ENCODE data around the gene OR52R1. TPM values are rescaled to one million over a fixed set of nuclear protein-coding genes. Genes with fewer than 3 reads are reported as not detected.

OR52R1 gene
- total RNA-seq, 1 experiment from 2014 or later, result not detected

DNA sequence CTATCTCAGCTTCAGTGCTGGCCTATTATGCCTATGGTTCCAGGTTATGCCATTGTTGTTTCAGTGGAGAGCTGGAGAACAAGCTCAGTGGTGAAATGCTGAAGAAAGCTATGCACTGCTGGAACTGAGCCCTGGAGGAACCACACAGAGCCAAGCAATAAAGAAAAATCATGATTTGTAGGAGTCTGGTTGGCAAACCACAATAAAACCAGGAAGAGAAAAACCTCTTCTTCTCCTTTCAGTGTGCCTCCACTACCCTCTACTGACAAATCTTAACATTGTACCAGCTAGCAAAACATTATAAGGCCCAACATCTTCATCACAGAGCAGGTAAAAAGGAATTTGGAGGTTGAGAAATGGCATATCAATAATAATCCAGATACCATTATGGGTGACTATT lies 22.2 kb upstream of the OR52R1 start:
- Histone ChIP-seq H3K79me1 (ENCODE audit: insufficient read depth, low read depth, low read length, poor library complexity, severe bottlenecking) (no peaks in the 10 kb centered on the region), H4K8ac (replicated peaks; ENCODE audit: insufficient read length, low read depth, low read length) (no peak overlapping the region), H2BK15ac (ENCODE audit: low read depth, low read length) (no peak overlapping the region), H3K27me3 (ENCODE audit: insufficient read depth, low read length) (no peaks in the 10 kb centered on the region), H3T11ph (ENCODE audit: low read length) (no peak overlapping the region), H3K79me2 (ENCODE audit: insufficient read depth, low read length) (no peaks in the 10 kb centered on the region), H2BK5ac (ENCODE audit: insufficient read length, low read length) (no peak overlapping the region), H4K91ac (ENCODE audit: insufficient read length, low read depth, low read length) (no peak overlapping the region), H2BK12ac (ENCODE audit: insufficient read length, low read depth, low read length) (no peak overlapping the region), H3K9ac (ENCODE audit: extremely low read depth, insufficient read length, low read length) (no peak overlapping the region), H2BK120ac (ENCODE audit: low read depth, low read length, poor library complexity, severe bottlenecking) (no peak overlapping the region), H2BK20ac (ENCODE audit: low read depth, low read length, poor library complexity, severe bottlenecking) (no peak overlapping the region), H4K20me1 (ENCODE audit: control insufficient read depth, insufficient read depth, insufficient read length) (no peaks in the 10 kb centered on the region), H2AK5ac (ENCODE audit: insufficient read length, low read length) (no peak overlapping the region), H3K18ac (ENCODE audit: insufficient read length, low read depth, low read length) (no peak overlapping the region), H3K14ac (ENCODE audit: insufficient read depth, low read length) (no peak overlapping the region), H2AFZ (ENCODE audit: low read length) (no peak overlapping the region), H3K4me1 (ENCODE audit: insufficient read depth, low read length) (no peaks in the 10 kb centered on the region), H3K23me2 (ENCODE audit: insufficient read length, low read depth, low read length, poor library complexity, severe bottlenecking) (no peaks in the 10 kb centered on the region), H3K27ac (ENCODE audit: insufficient read length, low read depth, low read length) (no peak overlapping the region), H4K5ac (ENCODE audit: insufficient read length, low read depth, low read length) (no peak overlapping the region), H3K9me3 (ENCODE audit: control insufficient read depth, low read depth, low read length) (no peaks in the 10 kb centered on the region), H3K4ac (ENCODE audit: low read depth, low read length) (no peak overlapping the region), H3K23ac (ENCODE audit: insufficient read length, low read depth, low read length) (no peak overlapping the region), H3K4me2 (ENCODE audit: insufficient read depth, insufficient read length, low read length) (no peak overlapping the region), H3K56ac (ENCODE audit: insufficient read length, low read depth, low read length) (no peak overlapping the region)
- Mint-ChIP-seq H3K4me1 (no peaks in the 10 kb centered on the region), H3K4me3 (no peak overlapping the region), H3K9me3 (no peaks in the 10 kb centered on the region), H3K27ac (no peak overlapping the region), H3K36me3 (ENCODE audit: insufficient read depth in 1 of 3, low read depth in 3 of 3) (no peaks in the 10 kb centered on the region), H3K27me3 (ENCODE audit: low read depth) (no peaks in the 10 kb centered on the region; the same call in 1 of the 2 replicates)
- DNase-seq, result no peak
- TF ChIP-seq, protein P1, sequence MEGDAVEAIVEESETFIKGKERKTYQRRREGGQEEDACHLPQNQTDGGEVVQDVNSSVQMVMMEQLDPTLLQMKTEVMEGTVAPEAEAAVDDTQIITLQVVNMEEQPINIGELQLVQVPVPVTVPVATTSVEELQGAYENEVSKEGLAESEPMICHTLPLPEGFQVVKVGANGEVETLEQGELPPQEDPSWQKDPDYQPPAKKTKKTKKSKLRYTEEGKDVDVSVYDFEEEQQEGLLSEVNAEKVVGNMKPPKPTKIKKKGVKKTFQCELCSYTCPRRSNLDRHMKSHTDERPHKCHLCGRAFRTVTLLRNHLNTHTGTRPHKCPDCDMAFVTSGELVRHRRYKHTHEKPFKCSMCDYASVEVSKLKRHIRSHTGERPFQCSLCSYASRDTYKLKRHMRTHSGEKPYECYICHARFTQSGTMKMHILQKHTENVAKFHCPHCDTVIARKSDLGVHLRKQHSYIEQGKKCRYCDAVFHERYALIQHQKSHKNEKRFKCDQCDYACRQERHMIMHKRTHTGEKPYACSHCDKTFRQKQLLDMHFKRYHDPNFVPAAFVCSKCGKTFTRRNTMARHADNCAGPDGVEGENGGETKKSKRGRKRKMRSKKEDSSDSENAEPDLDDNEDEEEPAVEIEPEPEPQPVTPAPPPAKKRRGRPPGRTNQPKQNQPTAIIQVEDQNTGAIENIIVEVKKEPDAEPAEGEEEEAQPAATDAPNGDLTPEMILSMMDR (conservative IDR thresholded peaks at IDR 0.05), result peak; percentile 64

All from H9 (cell line).